Non-pigmented ciliary epithelial cell (primary cell): ENCODE results near the gene EPHA4.

ENCODE experiments used
- DNase-seq: peaks from one replicate; pipeline ENCODE4 v3.0.0-alpha.2; 2010; ENCODE audit warnings: low read depth

Gene EPHA4

DNA sequence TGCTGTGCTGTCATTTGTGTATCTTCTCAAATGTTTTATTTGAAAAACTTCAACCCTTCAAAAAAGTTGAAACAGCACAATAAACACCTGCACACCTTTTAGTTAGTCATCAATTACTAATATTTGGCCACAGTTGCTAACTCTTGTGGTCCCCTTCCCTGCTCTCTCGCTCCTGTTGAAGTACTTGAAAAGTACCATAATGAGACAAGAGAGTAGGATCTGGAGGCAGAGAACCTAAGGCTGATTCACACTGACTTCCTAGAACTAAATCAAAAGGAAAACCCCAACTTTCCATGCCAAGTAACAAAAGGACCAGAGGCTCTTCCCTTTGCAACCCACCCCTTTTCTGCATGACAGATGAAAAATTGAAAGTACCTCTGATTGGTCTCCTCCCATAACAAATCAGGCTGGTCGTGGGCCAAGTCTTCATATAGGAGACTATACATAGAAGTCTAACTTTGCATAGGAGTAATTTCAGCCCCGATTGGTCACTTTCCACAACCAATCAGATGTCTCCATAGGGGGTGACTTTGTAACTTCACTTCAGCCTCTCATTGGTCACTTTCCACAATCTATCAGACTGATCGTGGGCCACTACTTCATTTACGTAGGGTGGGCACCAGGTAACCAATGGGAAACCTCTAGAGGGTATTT lies 179.7 kb downstream of the EPHA4 start:
- no peak for DNase-seq

DNA sequence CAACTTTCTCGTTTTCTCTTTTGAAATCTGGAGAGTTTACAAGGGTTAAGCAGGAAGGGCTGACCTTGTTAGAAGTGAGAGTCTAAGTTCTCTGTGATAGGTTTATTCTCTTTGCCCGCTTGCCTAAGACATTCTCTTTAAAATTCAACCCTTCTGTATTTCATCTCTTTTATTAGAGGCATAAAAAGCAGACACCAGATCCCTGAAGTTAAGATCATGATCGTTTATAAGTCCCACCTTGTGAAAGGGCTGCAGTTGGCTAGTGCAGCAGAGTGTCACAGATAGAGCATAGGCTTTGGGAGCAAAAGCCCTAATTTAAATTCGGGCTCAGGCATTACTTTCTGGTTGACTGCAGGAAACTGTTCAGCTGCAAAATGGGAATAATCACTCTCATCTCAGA lies 181.2 kb downstream of the EPHA4 start:
- DNase-seq, result no peak

DNA sequence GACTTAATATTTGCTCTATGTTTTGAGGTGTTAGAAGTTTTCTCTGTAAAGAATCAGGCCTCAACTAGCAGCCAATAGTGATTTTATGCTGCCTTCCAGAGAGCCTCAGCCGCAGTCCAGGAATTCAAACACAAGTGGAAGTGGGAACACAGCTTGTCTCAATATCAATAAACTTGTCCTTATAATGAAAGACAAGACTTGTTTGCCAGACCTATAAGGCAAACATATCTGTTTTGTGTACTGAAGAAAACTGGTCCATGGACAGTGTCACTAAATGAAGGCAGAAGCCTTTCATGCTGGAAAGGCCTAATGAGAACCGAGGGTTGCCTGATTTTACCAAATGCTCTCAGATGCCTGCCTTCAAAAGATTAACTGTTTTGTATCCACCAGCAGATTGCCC lies 182.2 kb downstream of the EPHA4 start:
- no peak for DNase-seq

DNA sequence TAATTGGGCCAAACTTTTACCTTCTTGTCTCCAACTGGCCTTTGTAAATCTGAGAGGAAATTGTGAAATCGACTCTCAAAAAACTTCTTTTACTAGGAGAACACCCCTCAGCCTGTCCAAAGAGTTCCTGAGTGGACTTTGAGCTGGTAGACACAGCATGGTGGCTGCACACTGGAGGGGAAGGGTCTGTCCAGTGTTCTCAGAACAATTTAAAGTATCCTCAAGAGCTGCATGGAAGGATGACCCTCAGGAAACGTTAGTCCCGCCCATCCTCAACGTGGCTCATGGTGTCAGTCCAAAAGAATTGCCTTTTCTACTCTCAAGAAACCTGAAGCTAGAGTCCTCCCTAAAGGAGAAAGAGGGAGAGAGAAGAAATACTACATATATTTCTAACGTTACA lies 182.7 kb downstream of the EPHA4 start:
- DNase-seq, result no peak

DNA sequence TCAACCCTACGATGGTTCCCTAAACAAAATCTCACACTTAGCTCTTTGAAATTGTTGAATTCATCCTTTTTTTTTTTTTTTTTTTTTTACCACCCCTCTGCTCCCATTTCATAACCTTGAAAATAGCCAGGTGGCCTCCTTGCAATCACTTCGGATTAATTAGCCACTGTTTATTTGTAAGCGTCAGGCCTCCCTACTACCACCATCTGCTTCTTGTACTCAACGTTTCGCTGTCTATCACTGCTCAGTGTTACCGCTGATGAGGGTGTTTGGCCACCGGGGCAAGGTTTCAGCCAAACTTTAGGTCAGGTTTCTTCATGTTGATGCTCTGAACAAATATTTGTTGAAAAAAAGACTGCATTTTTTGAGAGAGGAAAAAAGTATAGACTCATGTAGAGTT lies 183.2 kb downstream of the EPHA4 start:
- DNase-seq, result no peak

DNA sequence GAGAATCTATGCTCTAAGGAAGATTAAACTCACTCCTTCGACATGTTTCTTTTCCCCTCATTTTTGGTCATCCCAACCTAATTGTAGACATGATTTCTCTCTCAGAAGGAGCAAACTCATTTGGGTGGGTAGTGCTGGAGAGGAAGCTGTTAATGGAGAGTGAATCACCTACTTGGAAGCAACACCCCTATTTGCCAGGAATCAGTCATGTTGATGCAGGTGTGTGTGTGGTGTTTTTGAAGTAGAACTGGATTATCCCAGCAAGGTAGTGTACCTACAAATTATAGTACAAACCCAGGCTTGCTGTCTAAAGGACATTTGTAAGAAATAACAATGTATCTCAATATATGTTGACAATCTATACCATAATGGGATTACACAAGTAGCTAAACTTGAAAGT lies 186.4 kb downstream of the EPHA4 start:
- no peak for DNase-seq

DNA sequence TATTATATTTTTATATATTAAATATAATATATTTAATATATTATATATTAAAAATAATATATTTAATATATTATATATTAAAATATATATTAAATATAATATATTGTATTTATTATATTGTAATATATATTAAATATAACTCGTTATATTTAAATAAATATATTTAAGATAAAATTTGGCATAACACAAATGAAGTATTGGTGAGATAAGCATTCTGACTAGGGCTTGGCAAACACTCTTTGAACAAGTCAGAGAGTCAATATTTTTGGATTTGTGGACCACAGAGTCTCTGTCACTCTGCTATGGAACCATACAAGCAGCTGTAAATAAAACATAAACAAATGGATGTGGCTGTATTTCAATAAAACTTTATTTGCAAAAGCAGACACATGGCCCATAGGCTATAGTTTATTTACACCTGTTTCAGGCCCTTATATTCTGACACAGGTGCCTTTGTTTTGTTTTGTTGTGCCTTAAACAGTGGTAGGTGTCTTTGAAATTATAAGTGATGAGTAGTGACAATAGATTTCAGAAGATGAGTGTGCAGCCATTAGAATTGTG lies 190.1 kb downstream of the EPHA4 start:
- no peak for DNase-seq

DNA sequence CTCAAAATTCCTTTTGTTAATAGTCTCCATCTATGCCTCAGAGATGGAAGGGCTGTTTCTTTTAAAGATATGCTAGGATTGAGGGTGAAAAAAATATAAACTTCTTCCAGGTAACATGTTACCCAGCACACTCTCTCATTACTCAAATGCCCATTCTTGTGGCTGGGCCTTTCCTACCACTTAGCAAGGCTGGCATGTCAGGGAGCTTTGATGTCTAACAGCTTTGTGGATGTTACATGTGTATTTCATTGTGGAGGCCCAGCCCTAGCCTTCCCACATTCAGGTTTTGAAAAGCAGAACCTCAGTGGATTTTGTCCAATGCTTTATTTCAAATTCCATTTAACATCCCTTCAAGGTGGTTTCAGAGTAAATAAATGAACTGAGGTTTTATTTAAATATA lies 191.4 kb downstream of the EPHA4 start:
- no peak for DNase-seq

DNA sequence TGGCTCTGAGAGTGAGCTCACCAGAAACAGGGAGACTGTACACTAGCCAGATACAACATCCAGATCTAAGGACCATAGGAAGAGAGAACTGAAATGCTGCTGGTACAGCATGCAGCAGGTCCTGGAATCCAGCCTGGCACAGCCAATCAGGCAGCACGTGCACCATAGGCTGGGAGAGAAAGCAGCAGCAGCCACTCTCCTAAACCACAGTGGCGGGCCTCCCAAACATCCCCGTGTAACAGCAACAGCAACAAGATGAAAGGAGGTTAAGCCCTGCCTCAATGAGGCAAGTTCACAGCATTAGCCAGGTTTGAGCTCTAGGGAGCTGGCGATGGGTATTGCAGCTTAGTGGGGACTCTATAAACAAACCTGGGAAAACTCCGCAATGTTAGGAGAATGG lies 192.0 kb downstream of the EPHA4 start:
- no peak for DNase-seq

DNA sequence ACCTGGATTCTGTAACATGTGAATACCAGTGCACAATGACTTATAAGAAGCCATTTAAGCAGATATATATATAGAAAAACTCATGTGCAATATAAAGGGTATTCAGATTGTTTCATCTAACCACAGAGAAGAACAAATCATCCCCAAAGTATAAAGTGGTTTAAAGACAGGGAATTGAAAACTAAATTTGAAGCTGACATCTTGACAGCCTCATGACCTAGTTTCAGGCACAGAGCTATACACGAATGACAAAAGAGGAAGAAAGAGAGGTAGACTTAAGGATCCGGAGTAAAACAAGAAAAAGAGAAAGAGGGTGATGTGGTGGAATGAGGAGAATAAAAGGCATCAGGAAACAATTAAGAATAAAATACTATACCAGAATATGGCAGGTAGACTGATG lies 194.5 kb downstream of the EPHA4 start:
- no peak for DNase-seq

DNA sequence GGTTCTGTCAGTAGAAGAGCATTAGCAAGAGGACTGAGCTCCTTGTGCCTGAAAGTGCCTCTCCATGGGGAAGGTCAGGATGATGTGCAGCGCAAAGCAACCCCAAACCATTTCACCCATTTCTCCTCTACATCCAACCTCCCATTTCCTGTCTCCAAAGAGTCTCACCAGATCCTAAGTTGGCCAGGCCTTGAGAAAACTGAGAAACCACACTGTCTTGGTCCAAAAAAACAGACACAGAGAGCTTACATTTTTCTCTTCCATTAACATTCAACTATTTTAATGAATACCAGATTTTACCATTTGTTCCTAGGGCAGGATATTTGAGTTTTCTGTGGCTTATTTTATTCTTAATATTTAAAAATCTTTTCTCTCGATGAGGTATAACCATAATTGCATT lies 195.0 kb downstream of the EPHA4 start:
- DNase-seq, result no peak

DNA sequence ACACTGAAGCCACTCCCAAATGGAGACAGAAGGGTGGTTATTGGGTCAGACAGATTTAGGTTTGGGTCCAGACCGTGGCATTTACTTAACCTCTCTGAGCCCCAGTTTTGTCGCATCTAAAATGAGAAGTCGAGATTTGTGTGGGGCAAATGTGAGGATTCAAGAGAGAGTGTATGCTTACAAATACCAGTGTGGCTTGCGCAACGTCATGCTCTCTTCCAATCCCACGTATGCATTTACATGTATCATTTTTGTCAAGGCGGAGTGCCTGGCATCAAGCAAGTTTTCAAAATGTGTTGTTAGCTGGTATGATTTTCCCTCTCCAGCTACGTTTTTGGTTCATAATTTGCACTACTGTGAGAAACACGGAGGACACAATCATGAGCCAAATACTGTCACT lies 197.9 kb downstream of the EPHA4 start:
- DNase-seq, result no peak

DNA sequence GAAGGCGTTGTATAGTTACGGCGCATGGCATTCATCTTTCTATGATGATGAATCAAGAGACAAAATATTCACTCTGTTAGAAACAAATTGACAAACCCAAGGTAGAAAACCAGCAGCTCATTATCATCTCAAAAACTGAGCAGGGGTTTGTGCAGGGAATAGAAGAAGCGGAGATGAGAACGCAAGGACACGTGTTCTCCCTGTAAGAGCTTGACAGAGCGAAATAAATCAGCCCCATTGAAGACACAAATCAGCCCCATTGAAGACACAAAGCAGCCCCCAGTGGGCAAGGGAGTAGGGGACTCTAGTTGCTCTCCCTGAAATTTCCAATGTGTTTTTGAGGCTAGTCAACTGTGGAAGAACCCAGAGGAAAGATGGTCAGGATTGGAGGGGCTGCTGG lies 199.2 kb downstream of the EPHA4 start:
- no peak for DNase-seq

DNA sequence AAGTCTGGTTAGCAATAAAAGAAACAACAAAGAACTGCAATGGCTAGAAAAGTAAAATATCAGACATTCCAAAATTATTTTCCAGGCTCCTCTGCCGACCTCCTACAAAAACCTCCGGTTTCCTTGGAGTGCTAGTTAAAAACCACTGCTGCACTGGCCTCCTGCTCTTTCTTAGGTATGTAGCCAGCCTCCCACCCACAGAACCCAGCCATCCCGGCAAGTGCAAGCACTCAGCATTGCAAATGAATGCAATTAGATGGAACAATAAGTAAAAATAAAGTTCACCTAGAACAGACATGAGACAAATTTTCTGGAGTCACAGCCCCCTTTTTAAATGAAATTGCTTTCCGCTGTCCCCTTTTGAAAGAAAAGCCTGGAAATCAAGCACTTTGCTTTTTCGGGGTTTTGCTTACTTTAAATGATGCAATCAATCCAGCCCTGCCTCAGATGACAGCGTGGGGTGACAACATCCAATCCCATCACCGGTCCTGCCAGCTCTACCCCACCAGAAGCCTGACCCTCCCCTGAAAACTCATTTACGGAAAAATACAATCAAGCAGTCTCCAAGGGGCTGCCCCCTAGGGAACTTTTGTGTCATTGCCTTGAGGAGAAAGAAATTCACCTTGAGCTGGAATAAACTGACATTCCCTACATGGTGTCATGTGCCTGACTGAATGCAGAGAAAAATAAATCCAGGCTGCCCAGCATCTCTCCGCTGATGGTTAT lies 199.8 kb downstream of the EPHA4 start:
- DNase-seq, result no peak

DNA sequence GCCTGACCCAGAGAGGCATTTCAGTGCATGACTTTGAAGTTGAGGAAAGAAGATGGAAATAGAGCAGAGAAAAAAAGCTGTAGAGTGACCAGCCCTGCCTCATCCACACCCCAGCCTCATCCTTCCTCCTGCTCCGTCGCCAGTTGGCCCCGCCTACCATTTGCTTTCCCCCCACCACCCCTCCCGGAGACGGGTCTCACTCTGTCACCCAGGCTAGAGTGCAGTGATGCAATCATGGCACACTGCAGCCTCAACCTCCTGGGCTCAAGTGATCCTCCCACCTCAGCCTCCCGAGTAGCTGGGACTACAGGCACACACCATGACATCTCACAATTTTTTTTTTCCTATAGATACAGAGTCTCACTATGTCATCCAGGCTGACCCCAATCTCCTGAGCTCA lies 200.8 kb downstream of the EPHA4 start:
- no peak for DNase-seq

DNA sequence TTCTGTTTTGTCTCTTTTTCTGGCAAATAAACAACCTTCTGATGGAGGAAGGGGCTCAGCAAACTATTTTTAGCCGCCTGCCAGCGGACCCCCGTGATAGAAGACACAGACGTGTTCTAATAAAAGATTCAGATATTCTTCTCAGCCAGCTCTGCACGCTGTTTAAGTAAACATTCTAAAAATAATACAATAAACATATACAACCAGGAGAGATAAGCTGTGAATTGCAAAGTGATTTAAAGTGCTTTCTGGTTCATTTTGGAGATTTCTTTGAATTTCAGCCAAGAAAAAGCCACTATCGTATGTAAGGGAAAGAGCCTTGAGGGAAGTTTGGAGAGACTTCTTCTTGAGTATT lies 201.3 kb downstream of the EPHA4 start:
- no peak for DNase-seq

DNA sequence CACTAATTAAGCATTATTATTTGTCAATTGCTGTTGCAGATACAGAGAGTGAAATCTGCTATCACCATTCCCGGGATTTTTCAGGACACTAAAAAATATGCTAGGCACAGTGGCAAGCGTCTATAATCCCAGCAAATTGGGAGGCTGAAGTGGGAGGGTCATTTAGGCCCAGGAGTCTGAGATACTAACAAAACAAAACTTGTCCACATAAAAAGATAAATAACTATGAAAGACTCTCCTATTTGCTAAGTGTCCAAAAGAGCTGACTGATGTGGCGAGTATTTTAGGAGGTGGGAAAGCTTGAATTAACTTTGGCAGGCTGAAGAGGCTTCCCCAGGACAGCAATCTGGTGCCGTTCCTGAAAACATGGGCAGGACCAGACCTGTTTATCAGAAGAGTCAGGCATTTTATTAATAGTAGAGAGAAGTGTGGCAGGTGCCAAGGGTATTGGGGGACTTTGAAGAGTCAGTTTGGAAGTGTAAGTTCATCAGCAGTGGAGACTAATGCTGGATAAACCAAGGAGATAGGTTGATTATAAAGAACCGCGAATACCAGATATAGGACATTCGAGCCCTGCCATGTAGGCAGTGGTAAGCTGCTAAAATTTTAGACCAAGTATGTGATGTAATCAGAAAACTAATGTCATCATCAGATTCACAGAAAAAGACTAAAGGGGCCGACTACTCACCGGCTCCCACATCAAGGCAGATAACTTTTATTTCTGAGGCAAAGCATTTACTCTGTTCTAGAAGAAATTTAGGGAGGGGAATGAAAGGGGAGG lies 201.8 kb downstream of the EPHA4 start:
- DNase-seq, result no peak
